Activated CD4-positive, alpha-beta T cell treated with anti-CD3 and anti-CD28 coated beads, Interleukin-2, amount 10 ng/mL, durations not matched to agents 24 days and 14 days (primary cell): ENCODE results near the gene MICU1. TPM values are rescaled to one million over a fixed set of nuclear protein-coding genes. Genes with fewer than 3 reads are reported as not detected.
"Not testable (repeated sequence)": the region's sequence is repeated elsewhere in the genome, so short reads cannot be mapped to it uniquely, and the experiment has no call there.

Experiments used
- DNase-seq: peaks from one replicate; pipeline ENCODE4 v3.0.0; 2022
- H3K27ac Mint-ChIP-seq: one replicate; pipeline ENCODE4 v1.8.0; 2022; ENCODE audit warnings: mild to moderate bottlenecking, mixed read lengths
- H3K27me3 Mint-ChIP-seq: one replicate; pipeline ENCODE4 v1.8.0; 2022; ENCODE audit warnings: mixed read lengths
- H3K36me3 Mint-ChIP-seq: one replicate; pipeline ENCODE4 v1.8.0; 2022; ENCODE audit warnings: low read depth, mild to moderate bottlenecking, mixed read lengths
- H3K4me1 Mint-ChIP-seq: one replicate; pipeline ENCODE4 v1.8.0; 2021; ENCODE audit warnings: mixed read lengths
- H3K4me3 Mint-ChIP-seq: one replicate; pipeline ENCODE4 v1.8.0; 2022; ENCODE audit warnings: mild to moderate bottlenecking, moderate library complexity, mixed read lengths
- H3K9me3 Mint-ChIP-seq: one replicate; pipeline ENCODE4 v1.8.0; 2021; ENCODE audit warnings: mixed read lengths
- intact Hi-C: fragments of 100-400 bp; cut with micrococcal nuclease; formaldehyde crosslinking; loops from one replicate; pipeline ENCODE4 v1.15.1; 2023
- total RNA-seq: library from RNA; stranded (reverse); gene quantifications from 2 replicates; pipeline ENCODE4 v1.2.3, GENCODE V29; 2022

The MICU1 gene
- total RNA-seq, 1 donor from 2014 or later = 36.1 TPM

GRCh38 chr10:72386916-72387586 lies 238.8 kb downstream of the MICU1 start:
- no peak overlapping the region for H3K4me3 Mint-ChIP-seq
- intact Hi-C loops = no loop called here
- H3K9me3 Mint-ChIP-seq = no peaks in the 10 kb centered on the region

GRCh38 chr10:72385724-72386123 lies 240.2 kb downstream of the MICU1 start:
- intact Hi-C loops = no loop called here
- no peak for DNase-seq
- no peaks in the 10 kb centered on the region for H3K27me3 Mint-ChIP-seq
- no peak overlapping the region for H3K27ac Mint-ChIP-seq
- no peak overlapping the region for H3K4me3 Mint-ChIP-seq
- H3K36me3 Mint-ChIP-seq = no peaks in the 10 kb centered on the region
- H3K9me3 Mint-ChIP-seq = no peaks in the 10 kb centered on the region
- no peaks in the 10 kb centered on the region for H3K4me1 Mint-ChIP-seq

More at GRCh38 chr10:72386916-72387586, 238.8 kb downstream of the MICU1 start:
- Mint-ChIP-seq H3K27me3 (no peaks in the 10 kb centered on the region), H3K36me3 (no peaks in the 10 kb centered on the region), H3K27ac (no peak overlapping the region), H3K4me1 (no peaks in the 10 kb centered on the region)
- no peak for DNase-seq

GRCh38 chr10:72384982-72385381 lies 240.9 kb downstream of the MICU1 start:
- H3K4me3 Mint-ChIP-seq, H3K27ac Mint-ChIP-seq, H3K9me3 Mint-ChIP-seq, DNase-seq, H3K27me3 Mint-ChIP-seq, H3K36me3 Mint-ChIP-seq, intact Hi-C loops, H3K4me1 Mint-ChIP-seq: not testable (repeated sequence)

- Mint-ChIP-seq H3K27me3 (no peaks in the 10 kb centered on the region), H3K4me3 (no peak overlapping the region), H3K4me1 (peaks cover 12% of the 10 kb centered on the region), H3K9me3 (no peaks in the 10 kb centered on the region), H3K27ac (no peak overlapping the region), H3K36me3 (peaks cover 4% of the 10 kb centered on the region)
- intact Hi-C loops = no loop called here
- no peak for DNase-seq
Observed at GRCh38 chr10:72379776-72380175, 246.1 kb downstream of the MICU1 start.

- H3K27ac Mint-ChIP-seq = no peak overlapping the region
- intact Hi-C loops = no loop called here
- H3K9me3 Mint-ChIP-seq = no peaks in the 10 kb centered on the region
- peaks cover 12% of the 10 kb centered on the region for H3K4me1 Mint-ChIP-seq
- peaks cover 4% of the 10 kb centered on the region for H3K36me3 Mint-ChIP-seq
- H3K27me3 Mint-ChIP-seq = no peaks in the 10 kb centered on the region
- no peak overlapping the region for H3K4me3 Mint-ChIP-seq
- DNase-seq = no peak
Observed at GRCh38 chr10:72379062-72379461, 246.8 kb downstream of the MICU1 start.

- Mint-ChIP-seq H3K27me3 (no peaks in the 10 kb centered on the region), H3K27ac (no peak overlapping the region), H3K4me1 (peaks cover 13% of the 10 kb centered on the region), H3K9me3 (no peaks in the 10 kb centered on the region), H3K4me3 (no peak overlapping the region), H3K36me3 (peaks cover 7% of the 10 kb centered on the region)
- intact Hi-C loops = no loop called here
- no peak for DNase-seq
Observed at GRCh38 chr10:72375585-72375984, 250.3 kb downstream of the MICU1 start.

DNA sequence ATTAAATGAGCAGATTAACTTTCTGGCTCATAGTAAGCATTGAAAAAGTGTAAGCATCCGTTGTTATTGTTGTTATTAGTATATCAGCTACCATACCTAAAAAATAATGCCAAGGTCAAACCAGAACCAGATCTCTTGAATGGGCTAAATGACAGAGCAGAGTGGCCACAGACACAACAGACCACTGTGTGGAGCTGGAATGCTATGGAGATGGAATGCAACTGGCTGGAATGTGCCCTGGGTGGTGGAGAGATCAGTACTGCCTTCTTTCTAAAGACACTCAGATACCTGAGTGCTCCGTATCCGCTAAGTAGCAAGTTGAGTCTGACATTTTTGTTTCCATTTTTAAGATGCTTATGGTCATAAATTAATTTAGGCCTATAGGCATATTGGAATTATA lies 250.7 kb downstream of the MICU1 start:
- H3K36me3 Mint-ChIP-seq = peaks cover 9% of the 10 kb centered on the region
- H3K4me1 Mint-ChIP-seq = peaks cover 18% of the 10 kb centered on the region
- no peaks in the 10 kb centered on the region for H3K27me3 Mint-ChIP-seq
- intact Hi-C loops = no loop called here
- H3K9me3 Mint-ChIP-seq = no peaks in the 10 kb centered on the region
- DNase-seq = no peak
- no peak overlapping the region for H3K4me3 Mint-ChIP-seq
- no peak overlapping the region for H3K27ac Mint-ChIP-seq

DNA sequence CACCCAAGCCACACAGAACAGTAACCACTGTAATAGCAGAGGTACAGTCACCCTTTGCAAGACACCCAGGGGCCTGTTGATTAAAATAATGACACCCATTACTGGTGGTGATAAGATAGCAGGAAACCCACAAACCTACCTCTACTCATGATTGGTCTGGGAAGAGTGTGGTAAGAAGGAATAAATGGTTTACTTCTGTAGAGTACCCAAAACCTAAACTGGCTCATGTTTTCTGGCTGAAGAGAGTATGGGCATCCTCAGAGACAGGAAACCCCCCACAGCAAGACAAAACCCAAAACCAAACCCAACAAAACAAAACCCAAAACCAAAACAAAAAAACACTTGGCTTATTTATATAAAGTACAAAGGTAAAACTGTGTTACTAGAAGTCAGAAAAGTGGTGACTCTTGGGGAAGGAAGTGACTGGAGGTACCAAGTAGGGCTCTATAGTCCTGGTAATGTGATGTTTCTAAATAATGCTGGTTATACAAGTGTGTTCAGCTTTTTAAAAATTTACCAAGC lies 255.6 kb downstream of the MICU1 start:
- peaks cover 19% of the 10 kb centered on the region for H3K4me1 Mint-ChIP-seq
- intact Hi-C loops = no loop called here
- H3K27ac Mint-ChIP-seq = peak overlapping the region; percentile 69
- peak overlapping the region; percentile 30 for H3K4me3 Mint-ChIP-seq
- no peaks in the 10 kb centered on the region for H3K27me3 Mint-ChIP-seq
- peak; percentile 77 for DNase-seq
- H3K9me3 Mint-ChIP-seq = no peaks in the 10 kb centered on the region
- H3K36me3 Mint-ChIP-seq = peaks cover 16% of the 10 kb centered on the region

DNA sequence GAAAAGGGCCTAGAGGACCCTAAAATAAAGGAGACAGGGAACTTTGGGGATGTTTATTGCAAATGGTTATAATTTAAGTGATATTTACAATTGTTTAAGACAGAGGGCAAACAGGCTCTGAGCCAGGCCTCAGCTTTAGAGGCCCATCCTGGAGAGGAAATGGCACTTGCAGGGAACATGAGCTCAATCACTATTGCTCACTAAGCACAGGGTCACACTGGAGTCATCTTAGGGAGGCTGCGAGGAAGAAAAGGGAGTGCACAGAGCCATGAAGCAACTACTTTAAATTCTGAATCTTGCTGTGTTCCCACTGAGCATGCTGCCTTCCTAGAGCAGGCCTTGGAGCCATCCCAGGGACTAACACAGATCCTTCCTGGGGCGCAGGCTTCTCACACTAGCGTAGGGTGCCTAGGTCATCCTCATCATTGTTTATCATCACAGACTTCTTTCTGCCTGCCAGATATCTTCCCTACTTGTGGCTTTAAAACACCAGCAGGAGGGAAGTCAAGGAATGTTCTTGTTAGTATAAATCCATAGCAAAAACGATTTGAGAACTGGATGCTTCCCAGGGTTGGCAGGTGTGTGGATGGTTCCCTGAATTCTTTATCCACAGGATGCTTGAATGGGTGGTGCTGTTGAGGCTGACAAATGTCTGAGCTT lies 258.4 kb downstream of the MICU1 start:
- intact Hi-C loops = no loop called here
- Mint-ChIP-seq H3K9me3 (no peaks in the 10 kb centered on the region), H3K27me3 (no peaks in the 10 kb centered on the region), H3K4me1 (peaks cover 29% of the 10 kb centered on the region), H3K27ac (no peak overlapping the region), H3K36me3 (peaks cover 11% of the 10 kb centered on the region), H3K4me3 (no peak overlapping the region)
- DNase-seq = no peak

DNA sequence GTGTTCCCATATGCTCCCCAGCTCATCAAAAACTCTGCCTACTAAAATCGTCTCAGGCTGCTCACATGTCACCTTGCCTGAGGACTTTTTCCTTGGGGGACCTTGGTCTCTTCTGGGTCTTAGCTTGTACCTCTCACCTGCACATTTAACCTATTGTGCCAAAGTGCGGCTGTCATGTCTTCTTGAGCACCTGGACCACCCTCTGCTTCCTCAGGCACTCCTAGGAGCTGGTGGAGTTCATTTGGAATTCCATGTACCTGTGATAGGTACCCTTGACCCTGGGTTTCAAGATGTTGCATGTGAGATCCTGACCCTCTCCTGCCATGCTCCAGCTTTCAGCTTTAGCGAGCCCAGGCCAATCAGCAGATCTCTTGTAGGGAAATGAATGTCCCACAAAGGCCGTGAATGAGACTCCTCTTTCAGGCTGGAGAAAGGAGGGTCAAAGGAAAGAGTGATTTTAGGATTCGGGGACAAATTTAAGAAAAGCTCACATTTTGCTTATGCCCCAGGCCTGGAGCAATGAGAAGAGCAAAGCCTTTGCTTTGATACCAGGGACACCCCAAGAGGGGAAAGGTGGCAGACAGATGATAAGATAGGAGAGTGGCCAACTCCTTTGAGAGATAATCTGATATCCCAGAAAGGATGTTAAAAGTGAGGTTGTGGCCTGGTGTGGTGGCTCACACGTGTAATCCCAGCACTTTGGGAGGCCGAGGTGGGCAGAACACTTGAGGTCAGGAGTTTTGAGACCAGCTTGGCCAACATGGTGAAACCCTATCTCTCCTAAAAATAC lies 260.6 kb downstream of the MICU1 start:
- Mint-ChIP-seq H3K9me3 (no peaks in the 10 kb centered on the region), H3K27ac (no peak overlapping the region), H3K36me3 (peaks cover 10% of the 10 kb centered on the region), H3K27me3 (peaks cover 3% of the 10 kb centered on the region), H3K4me1 (peaks cover 24% of the 10 kb centered on the region), H3K4me3 (peak overlapping the region; percentile 11)
- intact Hi-C loops = loop anchor here (2.0 kb wide), 1 partner anchor 328 kb away; the partner anchor contains the start of gene MCU
- DNase-seq = no peak

- peak; percentile 96 for DNase-seq
- H3K27ac Mint-ChIP-seq = no peak overlapping the region
Observed at GRCh38 chr10:72364239-72364777, 261.6 kb downstream of the MICU1 start.

DNA sequence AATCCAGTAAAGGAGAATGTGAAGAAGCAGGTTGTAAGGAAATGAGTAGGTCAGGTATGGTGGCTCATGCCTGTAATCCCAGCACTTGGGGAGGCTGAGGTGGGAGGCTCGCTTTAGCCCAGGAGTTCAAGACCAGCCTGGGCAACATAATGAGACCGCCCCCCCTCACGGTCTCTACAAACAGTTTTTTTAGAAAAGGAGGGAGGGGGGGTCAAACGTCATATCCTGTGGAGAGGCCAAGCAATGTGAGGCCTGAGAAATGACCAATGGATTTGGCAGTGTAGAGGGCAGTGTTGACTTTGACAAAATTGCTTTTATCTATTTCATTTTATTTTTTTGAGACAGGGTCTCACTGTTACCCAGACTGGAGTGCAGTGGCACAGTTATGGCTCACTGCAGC lies 268.9 kb downstream of the MICU1 start:
- intact Hi-C loops = loop anchor here (10.0 kb wide), 1 partner anchor 808 kb away; the partner anchor contains the start of genes ECD and FAM149B1
- no peak overlapping the region for H3K27ac Mint-ChIP-seq
- no peak overlapping the region for H3K4me3 Mint-ChIP-seq
- H3K4me1 Mint-ChIP-seq = peaks cover 15% of the 10 kb centered on the region
- peaks cover 2% of the 10 kb centered on the region for H3K36me3 Mint-ChIP-seq
- DNase-seq = no peak
- peaks cover 6% of the 10 kb centered on the region for H3K27me3 Mint-ChIP-seq
- H3K9me3 Mint-ChIP-seq = no peaks in the 10 kb centered on the region

More at GRCh38 chr10:72364239-72364777, 261.6 kb downstream of the MICU1 start:
- H3K4me3 Mint-ChIP-seq = peak overlapping the region; percentile 21
- peaks cover 6% of the 10 kb centered on the region for H3K27me3 Mint-ChIP-seq
- H3K9me3 Mint-ChIP-seq = no peaks in the 10 kb centered on the region
- H3K4me1 Mint-ChIP-seq = peaks cover 20% of the 10 kb centered on the region
- intact Hi-C loops = loop anchor here (1.0 to 5.0 kb wide), 6 partner anchors 198 to 697 kb away; partner anchors contain the start of genes MCU and MICU1
- peaks cover 8% of the 10 kb centered on the region for H3K36me3 Mint-ChIP-seq

DNA sequence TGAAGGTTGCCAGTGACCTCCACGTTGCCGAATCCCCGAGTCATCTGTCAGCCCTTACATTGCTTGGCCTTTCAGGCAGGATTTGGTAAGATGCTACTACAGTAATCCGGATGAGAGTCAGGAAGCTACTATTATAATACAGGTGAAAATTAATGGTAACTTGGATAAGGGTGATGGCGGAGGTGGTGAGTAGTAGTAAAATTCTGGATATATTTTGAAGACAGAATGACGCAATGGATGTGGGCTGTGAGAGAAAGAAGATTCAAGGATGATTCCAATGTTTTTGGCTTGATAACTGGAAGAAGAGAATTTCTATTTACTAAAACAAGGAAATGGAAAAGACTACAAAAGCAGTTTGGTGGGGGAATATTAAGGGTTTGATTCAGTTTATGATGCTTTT lies 269.8 kb downstream of the MICU1 start:
- H3K27me3 Mint-ChIP-seq = peaks cover 6% of the 10 kb centered on the region
- no peak overlapping the region for H3K27ac Mint-ChIP-seq
- peaks cover 7% of the 10 kb centered on the region for H3K36me3 Mint-ChIP-seq
- intact Hi-C loops = loop anchor here (10.0 kb wide), 1 partner anchor 809 kb away; the partner anchor contains the start of genes ECD and FAM149B1
- no peak overlapping the region for H3K4me3 Mint-ChIP-seq
- peaks cover 23% of the 10 kb centered on the region for H3K4me1 Mint-ChIP-seq
- no peak for DNase-seq
- no peaks in the 10 kb centered on the region for H3K9me3 Mint-ChIP-seq
